Neuron (in vitro differentiated cells): Measurements from ENCODE around the gene PBRM1.

Experiments
- H2AFZ ChIP-seq: one replicate; pipeline ENCODE4 v1.6.1; 2013; ENCODE audit warnings: low read depth, mild to moderate bottlenecking, inconsistent platforms, low read length, moderate library complexity
- H3K27me3 ChIP-seq: one replicate; pipeline ENCODE4 v1.6.1; 2013; ENCODE audit warnings: low read length; ENCODE audit not compliant: insufficient read depth
- H3K36me3 ChIP-seq: one replicate; pipeline ENCODE4 v1.6.1; 2013; ENCODE audit warnings: low read length; ENCODE audit not compliant: insufficient read depth
- H3K4me1 ChIP-seq: one replicate; pipeline ENCODE4 v1.6.1; 2013; ENCODE audit warnings: low read length; ENCODE audit not compliant: insufficient read depth
- H3K4me3 ChIP-seq: 2 replicates; pipeline ENCODE4 v1.5.1; 2013; ENCODE audit warnings: mild to moderate bottlenecking, low read length, moderate library complexity
- H3K9me3 ChIP-seq: one replicate; pipeline ENCODE4 v1.6.1; 2013; ENCODE audit warnings: low read length

Gene PBRM1

DNA sequence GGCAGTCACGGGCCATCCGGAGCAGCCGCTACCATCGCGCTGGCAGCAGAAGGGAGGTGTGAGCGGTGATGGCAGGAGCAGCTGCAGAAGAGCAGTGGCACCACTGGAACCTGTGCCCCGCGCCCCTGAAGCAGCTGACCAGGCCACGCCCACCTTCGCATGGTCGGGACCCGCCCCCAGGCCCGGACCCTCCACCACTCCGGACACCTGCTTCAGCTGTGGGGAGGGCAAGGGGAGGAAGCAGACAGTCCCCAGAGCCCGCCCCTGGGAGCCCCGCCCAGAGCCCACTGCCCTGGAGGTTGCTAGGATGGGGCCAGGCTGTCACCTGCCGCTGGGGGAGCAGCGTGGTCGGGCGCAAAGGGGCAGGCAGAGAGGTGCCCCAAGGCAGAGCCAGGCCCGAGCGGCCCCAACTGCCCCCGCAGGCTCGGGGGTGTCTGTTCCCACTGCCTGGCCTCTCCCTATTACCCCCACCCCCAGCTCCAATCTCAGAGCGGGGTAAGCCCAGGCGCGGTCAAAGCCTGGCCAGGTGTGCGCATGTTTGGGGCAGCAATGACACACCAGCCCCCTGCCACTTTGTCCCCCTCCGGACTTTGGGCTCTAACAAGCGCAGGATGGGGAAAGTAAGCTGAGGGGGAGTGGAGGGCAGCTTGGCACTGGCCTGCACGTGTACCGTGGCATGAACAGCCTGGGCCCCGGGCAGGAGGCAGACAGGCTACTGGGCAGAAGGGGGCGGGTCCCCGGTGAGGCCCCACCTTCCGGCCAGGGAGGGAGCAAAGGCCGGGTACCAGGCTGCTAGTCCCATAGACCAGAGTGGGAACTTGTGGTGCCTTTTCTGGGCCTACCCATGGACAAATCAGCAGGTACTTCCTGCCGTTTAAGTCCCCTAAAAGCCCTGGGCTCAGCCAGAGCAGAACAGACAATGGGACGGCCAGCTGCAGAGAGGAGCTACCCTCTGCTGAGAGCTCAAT, 28.9 kb upstream of the PBRM1 start:
- H3K36me3 ChIP-seq = peaks cover 43% of the 10 kb centered on the region
- H3K9me3 ChIP-seq = peaks cover 8% of the 10 kb centered on the region
- no peaks in the 10 kb centered on the region for H3K27me3 ChIP-seq
- no peaks in the 10 kb centered on the region for H3K4me1 ChIP-seq
- no peak overlapping the region for H2AFZ ChIP-seq
- H3K4me3 ChIP-seq = no peak overlapping the region

GRCh38 chr3:52712291-52713212, 26.8 kb upstream of the PBRM1 start:
- peaks cover 3% of the 10 kb centered on the region for H3K9me3 ChIP-seq
- peaks cover 51% of the 10 kb centered on the region for H3K36me3 ChIP-seq
- H3K4me3 ChIP-seq = no peak overlapping the region
- no peak overlapping the region for H2AFZ ChIP-seq
- H3K4me1 ChIP-seq = peaks cover 2% of the 10 kb centered on the region
- H3K27me3 ChIP-seq = no peaks in the 10 kb centered on the region

- H3K4me1 ChIP-seq = peaks cover 15% of the 10 kb centered on the region
- no peak overlapping the region for H3K4me3 ChIP-seq
- peaks cover 44% of the 10 kb centered on the region for H3K36me3 ChIP-seq
- H2AFZ ChIP-seq = no peak overlapping the region
- H3K27me3 ChIP-seq = no peaks in the 10 kb centered on the region
- H3K9me3 ChIP-seq = peaks cover 3% of the 10 kb centered on the region
These were observed 24.8 kb upstream of the PBRM1 start for GRCh38 chr3:52710512-52710911.

GRCh38 chr3:52707585-52707984, 21.9 kb upstream of the PBRM1 start:
- peak overlapping the region; percentile 80 for H3K4me3 ChIP-seq
- H2AFZ ChIP-seq = no peak overlapping the region
- H3K36me3 ChIP-seq = peaks cover 35% of the 10 kb centered on the region
- H3K27me3 ChIP-seq = no peaks in the 10 kb centered on the region
- peaks cover 27% of the 10 kb centered on the region for H3K4me1 ChIP-seq
- H3K9me3 ChIP-seq = peaks cover under 1% of the 10 kb centered on the region

- no peaks in the 10 kb centered on the region for H3K9me3 ChIP-seq
- peak within 1 kb of the TSS; percentile 77 for H2AFZ ChIP-seq
- H3K36me3 ChIP-seq = peaks cover 25% of the 10 kb centered on the region
- no peaks in the 10 kb centered on the region for H3K27me3 ChIP-seq
- peak within 1 kb of the TSS; percentile 80 for H3K4me3 ChIP-seq
- H3K4me1 ChIP-seq = peaks cover 27% of the 10 kb centered on the region
These were observed 20.3 kb upstream of the PBRM1 start, which contains the start of the genes GLT8D1 and SPCS1 for GRCh38 chr3:52705688-52706686. Gene GLT8D1 (minus strand): TSS chr3:52705791. CDS start chr3:52700460, 5,331 bp downstream. Gene SPCS1 (plus strand): TSS chr3:52706106. CDS start chr3:52706247, 141 bp downstream.

- peaks cover 23% of the 10 kb centered on the region for H3K36me3 ChIP-seq
- H3K4me3 ChIP-seq = peak overlapping the region; percentile 80
- H3K4me1 ChIP-seq = peaks cover 27% of the 10 kb centered on the region
- peak overlapping the region; percentile 77 for H2AFZ ChIP-seq
- no peaks in the 10 kb centered on the region for H3K27me3 ChIP-seq
- H3K9me3 ChIP-seq = no peaks in the 10 kb centered on the region
These were observed 19.6 kb upstream of the PBRM1 start for GRCh38 chr3:52705438-52705687.

- Histone ChIP-seq H3K27me3 (no peaks in the 10 kb centered on the region), H2AFZ (peak overlapping the region; percentile 77), H3K9me3 (no peaks in the 10 kb centered on the region), H3K4me3 (peak overlapping the region; percentile 80), H3K4me1 (peaks cover 27% of the 10 kb centered on the region), H3K36me3 (peaks cover 24% of the 10 kb centered on the region)
These were observed 19.1 kb upstream of the PBRM1 start for GRCh38 chr3:52704611-52705437.

GRCh38 chr3:52703341-52703740, 17.6 kb upstream of the PBRM1 start:
- peaks cover 27% of the 10 kb centered on the region for H3K4me1 ChIP-seq
- no peaks in the 10 kb centered on the region for H3K9me3 ChIP-seq
- no peak overlapping the region for H3K4me3 ChIP-seq
- no peaks in the 10 kb centered on the region for H3K27me3 ChIP-seq
- H3K36me3 ChIP-seq = peaks cover 19% of the 10 kb centered on the region
- H2AFZ ChIP-seq = no peak overlapping the region

DNA sequence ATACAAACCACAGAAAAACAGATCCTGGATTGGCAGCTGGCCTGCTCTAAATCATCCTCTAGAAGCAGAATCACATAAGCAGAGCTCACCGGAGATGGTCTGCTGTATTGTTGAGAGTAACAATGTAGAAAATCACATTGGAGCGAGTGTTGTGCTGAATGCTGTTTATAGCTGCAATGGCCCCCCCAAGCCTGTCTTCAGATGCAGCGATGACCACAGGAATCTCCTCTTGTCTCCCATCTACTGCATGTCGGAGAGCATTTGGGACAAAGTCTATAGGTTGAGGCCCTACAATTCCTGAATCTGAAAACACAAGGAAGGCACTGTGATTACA, 11.9 kb upstream of the PBRM1 start:
- H2AFZ ChIP-seq = no peak overlapping the region
- peaks cover 61% of the 10 kb centered on the region for H3K36me3 ChIP-seq

GRCh38 chr3:52696830-52697631, 11.3 kb upstream of the PBRM1 start:
- Histone ChIP-seq H3K36me3 (peaks cover 67% of the 10 kb centered on the region), H3K27me3 (no peaks in the 10 kb centered on the region), H2AFZ (no peak overlapping the region), H3K9me3 (no peaks in the 10 kb centered on the region), H3K4me1 (no peaks in the 10 kb centered on the region), H3K4me3 (no peak overlapping the region)

More for the DNA sequence above, 11.9 kb upstream of the PBRM1 start:
- H3K9me3 ChIP-seq = no peaks in the 10 kb centered on the region
- no peaks in the 10 kb centered on the region for H3K27me3 ChIP-seq
- H3K4me1 ChIP-seq = no peaks in the 10 kb centered on the region
- no peak overlapping the region for H3K4me3 ChIP-seq
